ENCODE results near the gene SS18L1. TPM values are rescaled to one million over a fixed set of nuclear protein-coding genes. Genes with fewer than 3 reads are reported as not detected.

The SS18L1 gene
- total RNA-seq, 1 donor from 2014 or later: 8.7 TPM

DNA sequence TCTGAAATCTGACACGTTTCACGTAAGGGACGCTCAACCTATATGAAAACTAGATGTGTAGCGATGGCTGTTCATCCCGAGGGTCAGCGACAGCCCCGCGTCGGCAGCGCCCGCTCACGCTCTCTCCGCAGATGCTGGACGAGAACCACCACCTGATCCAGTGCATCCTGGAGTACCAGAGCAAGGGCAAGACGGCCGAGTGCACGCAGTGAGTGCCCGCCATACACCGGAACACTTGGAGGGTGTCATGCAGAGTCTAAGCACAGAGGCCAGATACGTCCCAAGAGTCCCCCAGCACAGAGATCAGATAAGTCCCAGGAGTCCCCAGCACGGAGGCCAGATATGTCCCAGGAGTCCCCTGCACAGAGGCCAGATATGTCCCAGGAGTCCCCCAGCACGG lies 15.0 kb downstream of the SS18L1 start:
- H3K4me3 ChIP-seq (ENCODE audit: low read depth, low read length): no peak overlapping the region
- TF ChIP-seq, protein P1, sequence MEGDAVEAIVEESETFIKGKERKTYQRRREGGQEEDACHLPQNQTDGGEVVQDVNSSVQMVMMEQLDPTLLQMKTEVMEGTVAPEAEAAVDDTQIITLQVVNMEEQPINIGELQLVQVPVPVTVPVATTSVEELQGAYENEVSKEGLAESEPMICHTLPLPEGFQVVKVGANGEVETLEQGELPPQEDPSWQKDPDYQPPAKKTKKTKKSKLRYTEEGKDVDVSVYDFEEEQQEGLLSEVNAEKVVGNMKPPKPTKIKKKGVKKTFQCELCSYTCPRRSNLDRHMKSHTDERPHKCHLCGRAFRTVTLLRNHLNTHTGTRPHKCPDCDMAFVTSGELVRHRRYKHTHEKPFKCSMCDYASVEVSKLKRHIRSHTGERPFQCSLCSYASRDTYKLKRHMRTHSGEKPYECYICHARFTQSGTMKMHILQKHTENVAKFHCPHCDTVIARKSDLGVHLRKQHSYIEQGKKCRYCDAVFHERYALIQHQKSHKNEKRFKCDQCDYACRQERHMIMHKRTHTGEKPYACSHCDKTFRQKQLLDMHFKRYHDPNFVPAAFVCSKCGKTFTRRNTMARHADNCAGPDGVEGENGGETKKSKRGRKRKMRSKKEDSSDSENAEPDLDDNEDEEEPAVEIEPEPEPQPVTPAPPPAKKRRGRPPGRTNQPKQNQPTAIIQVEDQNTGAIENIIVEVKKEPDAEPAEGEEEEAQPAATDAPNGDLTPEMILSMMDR (IDR thresholded peaks at IDR 0.05; ENCODE audit: insufficient read depth, low read length, severe bottlenecking): no peak
- DNase-seq (ENCODE audit: low read depth) (no peak), FAIRE-seq (no peak)
- no peaks in the 10 kb centered on the region for H3K27me3 ChIP-seq (ENCODE audit: control insufficient read depth, insufficient read depth, low read length)
- H3K36me3 ChIP-seq (ENCODE audit: control insufficient read depth, insufficient read depth, low read length): peaks cover 15% of the 10 kb centered on the region

DNA sequence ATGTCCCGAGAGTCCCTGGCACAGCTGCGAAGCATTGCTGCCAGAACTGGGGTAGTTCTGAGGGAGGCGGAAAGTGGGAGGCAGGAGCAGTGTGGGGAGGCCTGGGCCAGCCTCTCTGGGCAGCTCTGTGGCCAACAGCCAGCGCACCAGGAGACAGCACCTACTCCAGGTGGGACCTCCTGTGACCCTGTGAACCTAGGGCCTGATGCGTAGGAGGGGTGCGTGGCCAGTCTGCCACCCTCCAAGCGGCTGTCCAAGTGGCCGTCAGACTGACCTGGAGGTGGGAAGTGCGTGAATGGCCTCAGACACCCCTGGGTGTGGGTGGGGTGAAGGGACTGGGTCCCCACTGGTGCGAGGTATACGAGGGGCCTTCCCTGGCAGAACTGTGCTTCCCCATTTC lies 15.5 kb downstream of the SS18L1 start:
- FAIRE-seq: no peak
- no peak overlapping the region for H3K4me3 ChIP-seq (ENCODE audit: low read depth, low read length)
- H3K36me3 ChIP-seq (ENCODE audit: control insufficient read depth, insufficient read depth, low read length): peaks cover 18% of the 10 kb centered on the region
- H3K27me3 ChIP-seq (ENCODE audit: control insufficient read depth, insufficient read depth, low read length): no peaks in the 10 kb centered on the region
- TF ChIP-seq, protein P1 (IDR thresholded peaks at IDR 0.05; ENCODE audit: insufficient read depth, low read length, severe bottlenecking): no peak
- no peak for DNase-seq (ENCODE audit: low read depth)

DNA sequence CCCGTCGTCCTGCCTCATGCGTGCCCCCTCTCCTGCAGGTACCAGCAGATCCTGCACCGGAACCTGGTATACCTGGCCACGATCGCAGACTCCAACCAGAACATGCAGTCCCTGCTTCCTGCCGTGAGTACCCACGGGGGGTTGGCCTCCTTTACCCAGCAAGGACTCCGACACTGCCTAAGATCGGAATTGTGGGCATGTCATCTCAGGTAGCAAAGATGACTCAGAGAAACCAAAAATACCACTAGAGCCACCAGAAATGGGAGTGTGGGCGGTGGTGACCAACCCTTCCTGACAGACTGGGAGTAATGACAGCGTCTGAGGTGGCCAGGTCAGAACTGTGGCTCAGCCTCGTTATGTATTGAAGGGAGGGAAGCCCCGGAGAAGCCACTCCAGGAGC lies 16.3 kb downstream of the SS18L1 start:
- peak; percentile 98 for DNase-seq (ENCODE audit: low read depth)
- TF ChIP-seq, protein P1 (IDR thresholded peaks at IDR 0.05; ENCODE audit: insufficient read depth, low read length, severe bottlenecking): no peak
- H3K27me3 ChIP-seq (ENCODE audit: control insufficient read depth, insufficient read depth, low read length): no peaks in the 10 kb centered on the region
- H3K36me3 ChIP-seq (ENCODE audit: control insufficient read depth, insufficient read depth, low read length): peaks cover 22% of the 10 kb centered on the region
- peak; percentile 89 for FAIRE-seq
- H3K4me3 ChIP-seq (ENCODE audit: low read depth, low read length): no peak overlapping the region

DNA sequence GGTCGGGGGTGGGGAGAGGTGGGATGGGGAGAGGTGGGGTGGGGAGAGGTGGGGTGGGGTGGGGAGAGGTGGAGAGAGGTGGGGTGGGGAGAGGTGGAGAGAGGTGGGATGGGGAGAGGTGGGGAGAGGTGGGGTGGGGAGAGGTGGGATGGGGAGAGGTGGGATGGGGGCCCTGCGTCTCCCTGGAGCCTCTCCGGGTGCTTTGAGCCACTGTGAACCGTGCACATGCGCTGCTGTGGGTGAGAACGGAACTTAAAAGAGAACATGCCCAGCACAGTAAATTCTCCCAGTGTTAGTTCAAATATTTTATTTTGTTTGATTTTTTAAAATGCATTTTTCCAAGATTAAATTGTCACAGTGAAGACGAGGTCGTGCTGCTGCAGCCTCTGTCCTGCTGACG lies 16.7 kb downstream of the SS18L1 start:
- DNase-seq (ENCODE audit: low read depth) (no peak), FAIRE-seq (no peak)
- H3K27me3 ChIP-seq (ENCODE audit: control insufficient read depth, insufficient read depth, low read length): no peaks in the 10 kb centered on the region
- H3K4me3 ChIP-seq (ENCODE audit: low read depth, low read length): no peak overlapping the region
- TF ChIP-seq, protein P1 (IDR thresholded peaks at IDR 0.05; ENCODE audit: insufficient read depth, low read length, severe bottlenecking): no peak
- peaks cover 26% of the 10 kb centered on the region for H3K36me3 ChIP-seq (ENCODE audit: control insufficient read depth, insufficient read depth, low read length)

DNA sequence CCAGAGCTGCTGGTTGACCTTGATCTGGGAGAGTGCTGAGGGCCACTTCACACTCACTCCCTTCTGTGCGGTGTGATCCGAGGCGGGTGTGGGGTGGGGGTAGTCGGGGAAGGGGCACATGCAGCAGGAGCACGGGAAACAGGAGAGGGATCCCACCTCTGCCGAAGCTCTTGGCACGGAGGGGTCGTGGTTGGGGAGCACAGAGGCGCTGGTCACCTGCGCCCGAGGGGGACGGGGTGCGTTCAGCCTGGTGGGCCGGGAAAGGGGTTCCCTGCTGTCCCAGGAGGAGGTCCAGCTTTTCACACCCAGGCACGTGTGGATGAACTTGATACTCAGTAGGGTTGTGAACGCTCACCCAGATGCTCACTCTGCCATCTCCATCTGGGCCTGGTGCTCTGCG lies 17.3 kb downstream of the SS18L1 start:
- Histone ChIP-seq H3K4me3 (ENCODE audit: low read depth, low read length) (no peak overlapping the region), H3K36me3 (ENCODE audit: control insufficient read depth, insufficient read depth, low read length) (peaks cover 31% of the 10 kb centered on the region), H3K27me3 (ENCODE audit: control insufficient read depth, insufficient read depth, low read length) (no peaks in the 10 kb centered on the region)
- TF ChIP-seq, protein P1 (IDR thresholded peaks at IDR 0.05; ENCODE audit: insufficient read depth, low read length, severe bottlenecking): no peak
- FAIRE-seq (no peak), DNase-seq (ENCODE audit: low read depth) (no peak)

DNA sequence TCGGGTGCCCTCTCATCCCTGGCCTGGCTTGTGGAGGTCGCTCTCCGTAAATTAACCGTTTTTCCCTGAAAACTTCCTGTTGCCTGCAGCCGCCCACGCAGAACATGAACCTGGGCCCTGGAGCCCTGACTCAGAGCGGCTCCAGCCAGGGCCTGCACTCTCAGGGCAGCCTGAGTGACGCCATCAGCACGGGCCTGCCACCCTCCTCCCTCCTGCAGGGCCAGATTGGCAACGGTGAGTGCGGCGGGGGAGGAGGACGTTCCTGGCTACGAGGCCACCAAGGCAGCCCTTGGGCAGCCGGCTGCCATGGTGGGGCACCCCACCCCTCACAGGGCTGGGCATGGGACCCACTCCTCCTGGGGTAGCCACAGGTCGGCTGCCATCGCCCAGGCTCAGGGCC lies 17.8 kb downstream of the SS18L1 start:
- Histone ChIP-seq H3K27me3 (ENCODE audit: control insufficient read depth, insufficient read depth, low read length) (no peaks in the 10 kb centered on the region), H3K4me3 (ENCODE audit: low read depth, low read length) (no peak overlapping the region), H3K36me3 (ENCODE audit: control insufficient read depth, insufficient read depth, low read length) (peaks cover 31% of the 10 kb centered on the region)
- FAIRE-seq (no peak), DNase-seq (ENCODE audit: low read depth) (peak; percentile 82)
- TF ChIP-seq, protein P1 (IDR thresholded peaks at IDR 0.05; ENCODE audit: insufficient read depth, low read length, severe bottlenecking): no peak

All from bronchial epithelial cell (primary cell).